DOHH2 (cell line): ENCODE measurements around the gene STX12.

Source experiments
- EZH2phosphoT487 ChIP-seq: fragments of 200-600 bp; sonication (generic); IDR thresholded peaks from 2 replicates; pipeline ENCODE4 v1.6.1; 2017; ENCODE audit warnings: borderline replicate concordance, mild to moderate bottlenecking, antibody characterized with exemption, low read length, moderate library complexity, mixed read lengths
- TF ChIP-seq, protein P1 (sequence below): fragments of 200-600 bp; sonication (generic); IDR thresholded peaks from one replicate; pipeline ENCODE4 v1.5.1; 2014; ENCODE audit warnings: antibody characterized with exemption, mild to moderate bottlenecking, low read depth, low read length; ENCODE audit not compliant: poor library complexity, severe bottlenecking

DNA sequence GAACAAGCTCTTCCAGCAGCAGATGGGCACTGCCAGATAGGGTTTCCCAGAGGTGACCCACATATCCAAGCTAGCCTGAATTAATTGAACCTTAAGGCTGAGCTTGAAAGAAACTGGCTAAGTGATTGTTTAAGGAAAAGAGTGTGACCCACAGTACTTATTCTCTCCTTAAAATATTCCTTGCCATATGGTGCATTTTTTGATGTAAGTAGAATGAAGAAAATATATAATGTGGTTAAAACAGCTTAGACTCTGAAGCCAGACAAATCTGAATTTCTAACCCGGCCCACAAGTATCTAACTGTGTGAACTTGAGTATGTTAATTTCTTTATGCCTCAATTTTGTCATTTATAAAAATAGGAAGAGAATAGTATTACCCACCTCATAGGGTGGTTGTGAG, 62.5 kb downstream of the STX12 start:
- TF ChIP-seq, protein P1, sequence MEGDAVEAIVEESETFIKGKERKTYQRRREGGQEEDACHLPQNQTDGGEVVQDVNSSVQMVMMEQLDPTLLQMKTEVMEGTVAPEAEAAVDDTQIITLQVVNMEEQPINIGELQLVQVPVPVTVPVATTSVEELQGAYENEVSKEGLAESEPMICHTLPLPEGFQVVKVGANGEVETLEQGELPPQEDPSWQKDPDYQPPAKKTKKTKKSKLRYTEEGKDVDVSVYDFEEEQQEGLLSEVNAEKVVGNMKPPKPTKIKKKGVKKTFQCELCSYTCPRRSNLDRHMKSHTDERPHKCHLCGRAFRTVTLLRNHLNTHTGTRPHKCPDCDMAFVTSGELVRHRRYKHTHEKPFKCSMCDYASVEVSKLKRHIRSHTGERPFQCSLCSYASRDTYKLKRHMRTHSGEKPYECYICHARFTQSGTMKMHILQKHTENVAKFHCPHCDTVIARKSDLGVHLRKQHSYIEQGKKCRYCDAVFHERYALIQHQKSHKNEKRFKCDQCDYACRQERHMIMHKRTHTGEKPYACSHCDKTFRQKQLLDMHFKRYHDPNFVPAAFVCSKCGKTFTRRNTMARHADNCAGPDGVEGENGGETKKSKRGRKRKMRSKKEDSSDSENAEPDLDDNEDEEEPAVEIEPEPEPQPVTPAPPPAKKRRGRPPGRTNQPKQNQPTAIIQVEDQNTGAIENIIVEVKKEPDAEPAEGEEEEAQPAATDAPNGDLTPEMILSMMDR, result no peak
- TF ChIP-seq EZH2phosphoT487, result no peak
